ENCODE results near the gene COL20A1.
"Not testable (repeated sequence)": the region's sequence is repeated elsewhere in the genome, so short reads cannot be mapped to it uniquely, and the experiment has no call there.

The COL20A1 gene

GRCh38 chr20:63291811-63292210 lies 1.2 kb upstream of the COL20A1 start:
- no peak for DNase-seq (ENCODE audit: low spot score)

DNA sequence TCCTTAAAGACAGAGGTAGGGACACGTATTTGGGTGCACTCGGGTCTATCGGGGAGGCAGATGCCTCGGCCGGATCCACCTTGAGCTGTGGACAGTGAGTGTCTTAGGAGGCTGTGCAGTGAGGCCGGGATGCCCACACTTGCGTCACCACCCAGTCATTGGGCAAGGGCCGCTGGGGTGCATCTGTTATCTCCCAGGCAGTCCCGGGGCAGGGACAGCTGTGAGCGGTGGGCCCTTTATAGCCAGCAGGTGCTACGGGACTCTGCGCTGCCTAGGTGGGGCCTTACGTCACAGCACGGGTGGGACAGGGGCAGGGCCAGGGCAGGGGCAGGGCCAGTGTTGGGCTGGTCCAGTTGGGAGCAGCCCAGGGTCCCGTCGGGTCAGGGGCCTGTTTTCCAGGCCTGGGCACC lies 689 bp upstream of the COL20A1 start:
- no peak for DNase-seq (ENCODE audit: low spot score)

GRCh38 chr20:63293456-63293855 lies 470 bp downstream of the COL20A1 start:
- DNase-seq (ENCODE audit: low spot score): no peak

DNA sequence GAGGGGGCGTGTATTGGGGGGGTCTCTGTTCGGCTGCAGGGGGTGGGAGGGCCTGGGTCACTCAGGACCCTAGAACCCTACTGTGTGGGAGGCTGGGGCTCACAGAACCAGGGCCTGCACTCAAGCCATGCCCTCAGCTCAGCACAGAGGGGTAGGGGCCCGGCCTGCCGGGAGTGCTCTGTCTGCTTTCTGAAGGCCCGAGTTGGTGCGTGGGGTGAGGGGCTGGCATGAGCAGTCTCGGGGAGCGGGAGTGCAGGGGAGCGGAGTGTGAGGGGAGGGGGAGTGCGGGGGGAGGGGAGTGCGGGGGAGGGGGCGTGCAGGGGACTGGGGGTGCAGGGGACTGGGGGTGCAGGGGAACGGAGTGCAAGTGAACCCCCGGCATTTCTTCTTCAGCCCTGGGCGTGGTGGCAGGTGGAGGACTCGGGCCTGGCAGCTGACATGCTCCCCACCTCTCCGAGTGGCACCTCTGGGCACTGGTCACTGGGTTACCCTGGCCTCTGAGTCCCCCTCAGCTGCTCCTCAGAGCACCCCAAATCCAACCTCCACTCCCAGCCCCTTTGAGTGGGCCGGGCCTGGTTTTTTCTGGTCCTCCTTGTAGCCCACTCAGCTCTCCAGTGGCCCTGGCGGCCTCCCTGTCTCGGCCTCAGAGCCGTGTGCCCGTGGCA lies 1.0 kb downstream of the COL20A1 start:
- no peak for DNase-seq (ENCODE audit: low spot score)

DNA sequence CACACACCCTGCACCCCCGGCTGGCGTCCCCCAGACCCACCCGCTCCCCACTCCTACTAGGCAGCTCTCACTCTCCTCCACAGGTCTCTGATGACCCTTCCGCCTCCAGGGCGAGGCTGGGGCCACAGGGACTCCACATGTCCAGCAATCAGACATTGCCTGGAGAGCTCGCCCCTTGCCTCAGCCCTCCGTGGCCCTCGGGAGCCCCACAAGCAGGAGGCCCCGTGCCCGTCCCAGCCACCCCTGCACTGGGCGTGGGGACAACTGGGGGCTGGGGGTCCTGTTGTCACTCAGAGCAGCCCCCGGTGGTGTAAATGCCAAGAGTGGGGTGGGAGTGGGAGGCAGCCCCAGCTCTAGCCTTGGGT lies 1.5 kb downstream of the COL20A1 start:
- DNase-seq (ENCODE audit: low spot score): no peak

GRCh38 chr20:63295018-63295417 lies 2.0 kb downstream of the COL20A1 start:
- DNase-seq (ENCODE audit: low spot score): no peak

- no peak for DNase-seq (ENCODE audit: low spot score)
These were observed 2.4 kb downstream of the COL20A1 start for GRCh38 chr20:63295422-63295821.

DNA sequence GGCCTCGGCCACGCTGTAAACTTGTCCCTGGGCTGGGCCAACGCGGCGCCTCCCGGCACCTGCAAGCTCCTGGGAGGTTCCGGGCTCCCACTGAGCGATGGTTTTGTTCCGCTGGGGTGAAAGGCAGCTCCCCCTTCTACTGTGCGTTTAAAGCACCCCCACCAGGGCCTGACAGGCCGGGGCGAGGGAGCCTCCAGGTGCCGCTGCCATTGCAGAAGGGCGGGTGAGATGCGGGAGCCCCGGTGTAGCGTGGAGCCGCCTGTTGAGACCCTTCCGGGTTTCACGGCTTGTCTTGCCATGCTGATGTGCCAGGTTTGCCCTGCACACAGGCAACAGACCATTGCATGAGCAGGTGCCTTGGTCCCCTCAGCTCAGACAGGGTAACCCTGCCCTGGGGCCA lies 2.9 kb downstream of the COL20A1 start:
- DNase-seq (ENCODE audit: low spot score): no peak

GRCh38 chr20:63296531-63297299 lies 3.7 kb downstream of the COL20A1 start:
- DNase-seq (ENCODE audit: low spot score): no peak

DNA sequence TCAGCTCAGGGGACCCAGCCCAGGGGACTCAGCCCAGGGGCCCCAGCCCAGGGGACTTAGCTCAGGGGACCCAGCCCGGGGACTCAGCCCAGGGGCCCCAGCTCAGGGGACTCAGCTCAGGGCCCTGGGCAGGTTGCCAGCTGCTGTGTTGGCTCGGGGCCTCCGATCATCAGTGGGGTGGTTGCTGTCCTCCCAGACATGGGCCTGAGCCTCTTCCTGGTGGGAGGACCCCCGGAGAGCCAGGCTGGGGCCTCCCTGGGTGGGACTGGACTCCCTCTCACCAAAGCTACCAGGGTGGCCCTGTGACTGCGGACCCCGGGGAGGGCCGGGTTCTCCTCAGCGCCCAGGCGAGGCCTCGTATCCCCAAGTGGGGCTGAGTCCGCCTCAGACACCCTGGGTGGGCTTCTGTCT lies 4.4 kb downstream of the COL20A1 start:
- no peak for DNase-seq (ENCODE audit: low spot score)

DNA sequence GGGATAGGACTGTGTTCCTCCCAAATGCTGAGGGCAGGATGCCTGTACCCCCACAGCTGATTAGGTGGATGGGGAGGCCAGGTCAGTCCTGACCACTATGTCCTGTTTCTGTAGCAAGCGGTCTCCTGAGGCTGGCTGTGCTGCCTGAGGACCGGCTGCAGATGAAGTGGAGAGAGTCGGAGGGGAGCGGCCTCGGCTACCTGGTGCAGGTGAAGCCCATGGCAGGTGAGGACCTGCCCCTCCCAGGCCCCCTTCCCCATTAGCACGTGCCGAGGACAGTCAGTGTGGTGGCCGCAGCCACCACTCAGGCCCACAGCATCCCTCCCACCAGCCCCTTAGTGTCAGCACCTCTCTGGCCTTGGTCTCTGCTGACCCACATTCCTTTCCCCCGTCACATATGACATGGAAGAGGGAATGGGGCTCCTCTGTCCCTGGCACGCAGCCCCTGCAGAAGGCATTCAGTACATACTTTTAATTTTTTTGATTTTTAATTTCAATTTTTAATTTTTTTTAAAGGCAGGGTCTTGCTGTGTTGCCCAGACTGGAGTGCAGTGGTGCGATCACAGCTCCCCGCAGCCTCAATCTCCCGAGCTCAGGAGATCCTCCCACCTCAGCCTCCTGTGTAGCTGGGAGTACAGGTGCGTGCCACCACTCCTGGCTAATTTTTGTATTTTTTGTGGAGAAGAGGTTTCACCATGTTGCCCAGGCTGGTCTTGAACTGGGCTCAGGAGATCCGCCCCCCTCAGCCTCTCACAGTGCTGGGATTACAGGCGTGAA lies 5.0 kb downstream of the COL20A1 start:
- no peak for DNase-seq (ENCODE audit: low spot score)

- no peak for DNase-seq (ENCODE audit: low spot score)
These were observed 5.8 kb downstream of the COL20A1 start for GRCh38 chr20:63298731-63299312.

GRCh38 chr20:63301671-63302070 lies 8.7 kb downstream of the COL20A1 start:
- no peak for DNase-seq (ENCODE audit: low spot score)

- no peak for DNase-seq (ENCODE audit: low spot score)
These were observed 10.2 kb downstream of the COL20A1 start for GRCh38 chr20:63303095-63303666.

DNA sequence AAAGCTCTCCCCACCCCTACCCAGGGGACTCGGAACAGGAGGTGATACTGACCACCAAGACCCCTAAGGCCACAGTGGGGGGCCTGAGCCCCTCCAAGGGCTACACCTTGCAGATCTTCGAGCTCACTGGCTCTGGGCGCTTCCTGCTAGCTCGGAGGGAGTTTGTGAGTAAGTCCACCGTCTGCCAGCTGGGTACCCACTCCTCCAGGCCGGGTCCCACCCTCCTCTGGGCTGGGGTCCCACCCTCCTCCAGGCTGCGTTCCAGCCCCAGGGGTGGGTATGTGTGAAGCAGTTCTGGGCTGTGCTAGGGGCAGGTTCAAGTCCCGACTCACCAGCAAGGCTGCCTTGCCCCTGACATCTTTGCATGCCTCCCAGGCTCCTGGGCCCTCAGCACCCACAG lies 12.4 kb downstream of the COL20A1 start:
- no peak for DNase-seq (ENCODE audit: low spot score)

GRCh38 chr20:63305933-63306672 lies 13.1 kb downstream of the COL20A1 start:
- DNase-seq (ENCODE audit: low spot score): not testable (repeated sequence)

- DNase-seq (ENCODE audit: low spot score): no peak
These were observed 13.9 kb downstream of the COL20A1 start for GRCh38 chr20:63306673-63307537.

DNA sequence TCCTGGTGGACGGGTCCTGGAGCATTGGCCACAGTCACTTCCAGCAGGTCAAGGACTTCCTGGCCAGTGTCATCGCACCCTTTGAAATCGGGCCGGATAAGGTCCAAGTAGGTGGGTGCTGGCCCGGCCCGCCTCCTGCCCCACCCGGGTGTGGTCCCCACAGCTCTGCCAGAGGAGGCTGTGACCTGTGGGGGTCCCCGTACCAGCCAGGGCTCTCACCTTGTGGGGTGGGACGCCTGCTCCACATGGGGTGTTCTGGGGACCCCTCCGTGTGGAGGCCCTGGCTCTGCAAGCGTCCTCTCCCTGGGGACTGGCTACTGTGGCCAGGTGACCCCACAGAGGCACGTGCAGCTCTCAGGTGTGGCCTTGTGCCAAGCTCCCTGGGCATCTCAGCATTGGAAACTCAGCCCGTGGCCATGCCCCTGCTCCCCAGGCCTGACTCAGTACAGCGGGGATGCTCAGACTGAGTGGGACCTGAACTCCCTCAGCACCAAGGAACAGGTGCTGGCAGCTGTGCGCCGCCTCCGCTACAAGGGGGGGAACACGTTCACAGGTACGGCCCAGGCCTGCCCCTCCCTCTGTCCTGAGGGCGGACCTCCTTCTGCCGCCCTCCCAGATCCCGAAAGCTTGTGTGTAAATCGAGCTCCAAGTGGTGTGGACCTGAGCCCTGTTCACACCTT lies 14.7 kb downstream of the COL20A1 start:
- DNase-seq (ENCODE audit: low spot score): no peak

DNA sequence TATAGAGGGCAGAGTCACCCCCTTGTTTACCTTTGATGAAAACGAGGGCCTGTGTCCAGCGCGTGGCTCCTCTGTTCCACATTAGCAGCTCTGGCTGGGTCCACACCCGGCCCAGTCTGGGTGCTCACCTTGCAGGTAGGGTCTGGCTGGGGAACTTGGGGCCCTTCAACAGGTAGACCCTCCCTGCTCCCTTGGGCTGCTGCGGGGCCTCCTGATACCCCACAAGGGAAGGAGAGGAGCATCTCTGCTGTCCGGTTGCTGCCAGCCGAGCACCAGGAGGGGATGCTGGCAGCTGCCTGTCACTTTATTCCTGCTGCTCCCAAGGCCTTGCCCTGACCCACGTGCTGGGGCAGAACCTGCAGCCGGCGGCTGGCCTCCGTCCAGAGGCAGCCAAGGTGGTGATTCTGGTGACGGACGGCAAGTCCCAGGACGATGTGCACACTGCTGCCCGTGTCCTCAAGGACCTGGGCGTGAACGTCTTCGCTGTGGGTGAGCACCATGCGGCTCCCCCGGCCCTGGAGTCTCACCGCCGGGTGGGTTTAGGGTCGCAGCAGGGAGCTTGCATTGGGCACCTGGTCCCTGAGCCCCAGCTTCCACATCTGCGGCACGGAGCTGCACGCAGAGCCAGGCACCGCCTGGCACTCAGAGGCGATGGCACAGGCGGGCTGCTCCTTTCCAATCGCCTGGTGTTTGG lies 15.4 kb downstream of the COL20A1 start:
- DNase-seq (ENCODE audit: low spot score): no peak
